HG03354 (cell line): ENCODE data around the gene GPSM3.
"Not testable (repeated sequence)": the region's sequence is repeated elsewhere in the genome, so short reads cannot be mapped to it uniquely, and the experiment has no call there.

Source experiments
- ATAC-seq: cut with Tn5 transposase; IDR thresholded peaks from one replicate; pipeline ENCODE4 v1.9.1; 2021; ENCODE audit warnings: mild to moderate bottlenecking; ENCODE audit not compliant: unreplicated experiment, poor library complexity, severe bottlenecking

Gene GPSM3

GRCh38 chr6:32203426-32204267, 11.2 kb upstream of the GPSM3 start:
- no peak for ATAC-seq

GRCh38 chr6:32202186-32202585, 9.7 kb upstream of the GPSM3 start:
- no peak for ATAC-seq

- no peak for ATAC-seq
Observed at GRCh38 chr6:32200711-32201475, 8.4 kb upstream of the GPSM3 start.

GRCh38 chr6:32198866-32199265, 6.4 kb upstream of the GPSM3 start:
- ATAC-seq: no peak

- no peak for ATAC-seq
Observed at GRCh38 chr6:32198345-32198696, 5.9 kb upstream of the GPSM3 start.

GRCh38 chr6:32196682-32197616, 4.5 kb upstream of the GPSM3 start:
- ATAC-seq: no peak

GRCh38 chr6:32195902-32196681, 3.6 kb upstream of the GPSM3 start:
- ATAC-seq: peak; percentile 76

- ATAC-seq: peak; percentile 79
Observed at GRCh38 chr6:32195652-32195901, 3.1 kb upstream of the GPSM3 start.

- no peak for ATAC-seq
Observed at GRCh38 chr6:32194825-32195651, 2.6 kb upstream of the GPSM3 start.

GRCh38 chr6:32194388-32194787, 1.9 kb upstream of the GPSM3 start:
- no peak for ATAC-seq

GRCh38 chr6:32193096-32193495, 653 bp upstream of the GPSM3 start:
- ATAC-seq: not testable (repeated sequence)

GRCh38 chr6:32191696-32192607, 491 bp downstream of the GPSM3 start:
- ATAC-seq: no peak

- ATAC-seq: no peak
Observed at GRCh38 chr6:32190911-32191677, 1.3 kb downstream of the GPSM3 start.

GRCh38 chr6:32190054-32190851, 2.2 kb downstream of the GPSM3 start, which contains the start of gene PBX2:
Gene PBX2, minus strand, starts transcription at chr6:32190202. Its CDS starts 287 bp downstream, at chr6:32189915.
- ATAC-seq: peak; percentile 62

GRCh38 chr6:32189742-32190053, 2.7 kb downstream of the GPSM3 start:
- no peak for ATAC-seq

- ATAC-seq: no peak
Observed at GRCh38 chr6:32189069-32189741, 3.2 kb downstream of the GPSM3 start.
